SHP77 treated with DMSO at 0.1 percent for 48 hours (cell line): ENCODE results near the gene TNS3.
A peak's percentile ranks its signal among the peaks of the same experiment; 100 is the strongest.

Experiments
- DNase-seq: peaks from one replicate; lab custom pipeline; 2025; lab: John Stamatoyannopoulos, UW

Gene TNS3

DNA sequence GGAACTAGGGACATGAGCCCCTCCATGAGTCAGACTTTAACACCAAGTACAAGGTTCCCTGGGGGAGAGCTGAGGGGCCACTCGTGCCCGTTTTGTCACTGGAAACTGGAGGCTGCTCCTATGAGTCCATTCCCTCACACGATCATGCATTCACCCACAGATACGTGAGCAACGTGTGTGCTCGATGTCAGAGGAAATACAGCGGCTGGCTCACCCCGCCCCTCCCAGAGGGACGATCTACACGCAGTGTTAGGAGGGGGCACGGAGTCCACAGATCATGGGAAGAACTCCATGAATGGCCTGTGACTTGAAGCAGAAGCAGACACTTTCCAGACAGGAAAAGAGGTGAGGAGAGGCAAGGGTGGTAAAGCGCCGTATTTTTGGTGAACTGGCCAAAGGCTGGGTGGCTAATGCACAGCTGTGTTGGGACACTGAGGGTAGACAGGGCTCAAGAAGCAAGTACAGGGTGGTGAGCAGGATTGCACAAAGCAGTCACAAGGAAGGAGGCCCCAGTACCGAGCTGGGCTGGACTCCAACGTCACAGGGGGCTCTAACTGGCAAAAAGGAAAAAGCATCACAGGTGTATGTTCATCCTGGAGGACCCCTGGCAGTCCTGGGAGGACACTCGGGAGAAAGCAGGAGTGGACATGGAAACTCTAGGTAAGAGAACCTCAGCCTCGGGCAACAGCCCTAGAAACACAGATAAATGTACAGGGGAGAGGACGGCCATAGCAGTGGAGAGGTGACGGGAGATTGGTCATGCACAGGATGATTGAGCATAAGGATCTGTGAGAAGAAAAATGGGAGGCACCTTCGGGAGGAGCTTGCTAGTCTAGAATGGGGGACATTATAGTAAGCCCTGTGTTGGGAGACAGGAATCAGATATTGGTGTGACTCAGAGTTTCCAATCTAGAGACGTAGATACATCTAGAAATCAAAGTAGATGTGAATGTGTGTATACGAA is 41.2 kb downstream of the TNS3 start:
- no peak for DNase-seq

DNA sequence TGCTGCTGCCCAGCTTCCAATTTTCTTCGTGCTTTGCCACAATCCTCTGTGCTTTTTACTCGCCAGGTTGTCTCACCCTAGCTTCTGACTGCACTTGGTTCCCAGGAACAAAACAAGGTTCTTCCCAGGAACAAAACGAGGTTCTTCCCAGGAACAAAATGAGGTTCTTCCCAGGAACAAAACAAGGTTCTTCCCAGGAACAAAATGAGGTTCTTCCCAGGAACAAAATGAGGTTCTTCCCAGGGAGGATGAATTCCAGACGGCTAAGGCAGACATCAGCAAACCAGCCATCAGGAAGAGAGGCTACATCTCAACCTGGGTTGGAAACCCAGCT is 41.9 kb downstream of the TNS3 start:
- no peak for DNase-seq

DNA sequence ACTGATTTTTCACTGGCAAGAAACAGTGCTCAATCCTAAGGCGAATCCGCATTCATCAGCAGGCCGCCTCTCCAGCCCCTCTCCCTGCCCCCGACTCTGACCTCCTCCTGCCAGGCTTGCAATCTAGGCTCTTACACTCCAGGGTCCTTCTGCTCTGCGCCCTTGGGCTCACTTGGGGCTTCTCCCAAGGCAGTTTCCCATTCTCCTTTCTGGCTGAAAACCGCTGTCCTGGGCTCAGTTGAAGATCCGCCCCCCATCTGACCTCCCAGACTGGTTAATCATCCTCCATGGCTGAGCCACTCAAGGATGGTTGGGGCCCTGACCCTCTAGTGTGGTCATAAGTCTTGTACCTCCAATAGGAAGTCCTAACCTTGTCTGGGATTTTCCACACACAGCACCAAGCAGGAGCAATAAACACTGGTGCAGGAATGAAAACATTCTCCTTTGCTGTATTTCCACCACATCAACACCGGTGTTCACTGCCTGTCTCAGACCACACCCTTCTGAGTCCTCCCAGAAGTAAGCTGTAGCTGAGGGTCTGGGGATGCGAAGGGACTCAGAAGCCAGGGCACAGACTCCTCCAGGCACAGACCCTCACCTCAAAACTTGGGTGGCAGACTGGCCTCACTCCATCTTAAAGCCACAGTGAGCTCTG is 42.4 kb downstream of the TNS3 start:
- no peak for DNase-seq

DNA sequence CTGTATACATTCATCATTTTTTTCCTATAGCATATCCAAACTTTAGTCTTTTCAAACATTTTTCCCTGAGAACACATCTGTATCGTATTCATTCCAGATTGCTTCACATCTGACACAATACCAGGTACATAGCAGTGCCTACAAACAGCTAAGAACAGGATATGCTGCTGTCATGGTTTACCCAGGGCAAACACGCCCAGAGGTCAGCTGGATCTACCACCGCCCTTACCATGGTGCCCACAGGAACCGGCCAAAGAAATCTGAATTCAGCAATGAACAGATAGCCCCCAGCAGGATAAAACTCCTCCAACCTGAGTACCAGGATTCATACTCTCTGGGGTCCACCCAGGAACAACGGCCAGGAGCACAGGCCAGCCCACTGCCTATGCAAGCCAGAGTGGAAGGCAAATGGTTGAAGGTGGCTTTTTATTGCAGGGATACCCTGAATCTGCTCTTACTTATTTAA is 43.0 kb downstream of the TNS3 start:
- DNase-seq: no peak

DNA sequence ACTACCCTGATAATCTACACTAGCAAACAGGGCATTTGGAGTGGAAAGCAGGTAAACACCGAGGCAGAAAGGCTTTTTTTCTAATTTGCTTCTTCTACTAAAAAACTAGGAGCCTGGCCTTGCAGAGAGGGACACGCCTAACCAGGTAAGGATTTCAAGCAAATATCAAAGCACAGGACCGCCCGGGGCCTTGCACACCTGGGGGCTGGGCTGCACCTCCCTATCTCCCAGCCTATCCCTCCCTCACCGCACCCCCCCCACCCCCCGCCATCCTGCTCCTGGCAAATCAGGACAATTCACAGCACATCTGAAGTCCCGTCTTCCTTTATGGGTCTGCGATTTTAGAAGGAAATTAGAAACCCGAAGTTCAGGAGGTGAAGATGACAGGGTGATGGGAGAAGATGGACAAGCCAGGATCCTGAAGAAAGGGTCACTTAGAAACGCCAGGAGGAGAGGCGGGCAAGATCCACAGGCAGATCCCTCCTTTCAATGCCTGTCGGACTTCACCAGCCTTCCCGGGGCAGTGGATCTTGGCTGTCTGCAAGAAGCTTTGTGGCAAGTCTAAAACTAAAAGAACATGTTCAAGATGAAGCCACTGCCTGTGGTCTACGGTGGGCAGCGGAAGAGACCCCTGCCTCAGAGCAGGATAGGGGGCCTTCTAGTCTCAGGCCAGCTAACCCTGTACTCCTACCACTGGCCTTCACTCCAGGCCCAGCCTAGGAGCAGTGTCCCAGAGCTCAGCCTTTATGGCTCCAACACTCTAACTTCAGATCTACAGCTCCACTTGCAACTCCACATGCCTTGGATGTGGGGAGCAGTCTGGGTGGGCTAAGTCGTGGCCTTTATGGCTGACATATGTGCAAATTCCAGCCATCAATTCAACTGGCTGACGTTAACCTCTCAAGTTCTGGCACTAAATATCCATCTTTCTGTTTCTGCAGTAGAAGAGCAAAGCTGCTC is 43.9 kb downstream of the TNS3 start:
- DNase-seq: no peak

DNA sequence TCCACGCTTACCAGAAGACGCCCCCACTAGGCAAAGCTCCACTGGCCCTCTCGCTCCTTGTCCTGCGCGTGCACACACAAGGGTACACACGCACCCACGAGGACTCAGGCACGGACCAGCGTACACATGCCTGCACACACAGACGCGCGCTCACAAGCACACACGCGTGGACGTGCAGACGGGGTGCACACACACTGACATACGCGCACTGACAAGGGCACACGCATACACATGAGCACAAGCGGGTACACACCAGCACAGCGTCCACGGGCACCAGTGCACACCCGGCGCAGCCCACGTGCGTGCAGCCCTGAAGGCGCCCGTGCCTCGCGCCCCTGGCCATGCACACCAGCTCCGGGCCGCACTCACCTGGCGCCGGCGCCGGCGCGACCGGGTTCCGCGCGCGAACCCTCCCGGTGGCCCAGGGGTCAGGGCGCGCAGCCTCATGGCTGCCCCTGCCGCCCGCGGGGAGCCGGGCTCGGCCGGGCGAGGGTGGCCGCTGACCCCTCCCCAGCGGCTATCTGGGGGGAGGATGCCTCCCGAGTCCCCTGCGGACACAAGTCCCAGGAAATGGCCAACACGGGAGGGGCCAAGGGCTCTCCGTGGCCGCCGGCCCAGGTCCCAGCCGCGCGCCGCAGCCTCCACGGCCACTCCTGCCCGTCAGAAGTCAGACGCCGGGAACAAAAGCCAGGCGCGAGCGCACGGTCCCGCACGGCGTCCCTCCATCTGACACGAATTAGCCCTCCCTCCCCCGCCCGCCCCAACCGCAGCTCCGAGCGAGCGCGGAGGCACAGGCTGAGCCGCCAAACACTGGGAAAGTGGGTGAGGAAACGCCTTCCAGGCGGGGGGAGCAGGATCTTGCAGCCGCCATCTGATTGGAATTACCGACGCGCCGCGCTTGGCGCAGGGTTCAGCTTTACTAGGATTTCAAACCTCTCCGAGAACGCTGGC is 45.0 kb downstream of the TNS3 start:
- no peak for DNase-seq

DNA sequence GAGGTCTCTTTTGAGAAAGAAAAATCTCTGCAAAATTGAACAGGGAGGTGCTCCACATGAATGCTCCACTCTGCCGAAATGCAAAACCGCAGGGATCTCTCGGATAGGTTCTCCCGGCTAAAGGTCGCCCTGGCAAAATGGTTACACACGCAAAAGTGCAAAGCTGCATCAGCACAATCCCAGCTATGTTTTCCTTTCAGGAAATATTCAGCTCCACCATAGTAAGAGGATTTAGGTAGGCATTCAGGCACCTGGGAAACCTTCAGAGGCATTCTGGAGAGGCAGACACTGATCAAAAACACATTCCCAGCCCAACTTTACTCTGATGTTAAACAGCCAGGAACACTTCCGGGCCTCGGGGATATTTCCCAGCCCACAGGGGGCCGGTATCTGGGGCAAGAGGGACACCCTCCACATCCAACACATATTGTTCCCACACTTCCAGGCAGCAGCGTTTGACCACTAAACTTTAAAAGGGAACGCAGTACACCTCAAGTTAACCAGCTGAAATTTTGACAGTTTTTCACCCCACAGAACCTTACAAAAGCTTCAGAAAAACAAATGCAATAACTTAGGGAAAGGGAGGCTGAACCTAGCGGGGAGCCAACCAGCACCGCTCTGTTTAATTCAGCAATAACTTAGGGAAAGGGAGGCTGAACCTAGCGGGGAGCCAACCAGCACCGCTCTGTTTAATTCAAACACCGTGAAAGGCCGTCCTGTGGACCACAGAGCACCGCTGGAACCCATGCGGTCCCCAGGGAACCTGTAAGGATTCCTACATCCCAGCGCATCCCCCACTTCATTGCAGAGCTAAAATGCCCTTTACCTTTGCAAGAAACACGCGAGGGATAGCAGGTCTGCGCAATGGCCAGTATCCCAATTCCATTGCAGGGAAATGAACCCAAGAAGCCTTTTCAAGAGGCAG is 45.9 kb downstream of the TNS3 start:
- no peak for DNase-seq

DNA sequence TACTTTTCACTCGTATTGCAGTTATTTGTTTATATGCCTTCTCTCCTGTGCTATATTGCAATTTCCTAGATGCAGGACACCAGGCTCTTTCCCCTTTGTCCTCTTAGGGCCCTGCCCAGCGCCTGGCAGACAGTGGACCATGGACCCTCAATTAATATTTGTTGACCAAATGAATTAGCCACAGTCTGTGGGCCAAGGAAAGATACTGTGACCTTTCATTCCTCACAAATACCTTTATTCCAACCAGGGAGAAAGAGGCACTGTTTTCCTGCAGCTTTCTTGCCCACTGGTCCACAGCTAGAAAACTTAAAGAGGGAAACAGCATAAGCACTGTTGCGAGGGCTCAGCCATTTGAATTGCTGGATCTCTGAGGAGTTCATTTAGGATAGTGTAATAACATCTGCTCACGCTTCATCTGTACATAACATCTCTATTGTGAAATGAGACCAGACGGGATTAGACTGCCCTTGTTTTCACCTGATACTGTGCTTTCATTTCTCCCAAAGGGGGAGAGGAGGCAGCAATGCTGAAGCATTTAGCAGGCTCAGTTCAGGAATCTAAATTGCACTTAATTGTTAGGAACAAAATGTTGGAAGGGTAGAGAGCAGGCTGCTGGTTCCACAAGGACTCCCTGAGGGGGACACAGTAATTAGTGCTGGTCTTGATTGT is 46.7 kb downstream of the TNS3 start:
- no peak for DNase-seq

DNA sequence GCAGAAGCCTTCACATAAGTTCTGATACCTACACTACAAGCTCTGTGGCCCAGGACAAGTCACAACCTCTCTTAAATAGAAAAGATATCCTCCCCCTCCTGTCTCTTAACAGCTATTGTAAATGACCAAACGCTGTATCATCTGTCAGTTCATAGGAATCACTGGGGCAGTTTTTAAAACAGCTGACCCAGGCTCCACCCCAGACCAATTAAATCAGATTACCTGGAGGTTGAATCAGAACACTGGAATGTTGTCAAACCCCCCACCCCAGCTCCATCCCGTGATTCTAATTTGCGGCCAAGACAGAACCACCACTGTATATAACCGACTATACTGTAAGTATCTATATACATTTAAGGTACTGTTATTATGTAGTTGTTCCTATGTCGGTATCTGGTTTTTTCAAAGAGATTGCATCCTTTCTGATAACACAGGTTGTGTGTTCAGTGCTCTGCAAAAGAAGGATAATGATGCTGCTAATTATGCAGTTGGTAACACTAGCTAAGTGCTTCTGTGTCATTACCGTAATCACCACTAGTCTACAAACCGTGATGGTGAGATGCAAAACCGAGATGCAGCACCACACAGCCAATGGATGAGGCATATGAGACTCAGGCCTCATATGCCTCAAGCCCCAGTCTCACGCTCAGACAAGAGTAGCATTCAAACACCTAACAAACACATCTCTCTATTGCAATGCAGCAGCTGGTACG is 47.4 kb downstream of the TNS3 start:
- no peak for DNase-seq

DNA sequence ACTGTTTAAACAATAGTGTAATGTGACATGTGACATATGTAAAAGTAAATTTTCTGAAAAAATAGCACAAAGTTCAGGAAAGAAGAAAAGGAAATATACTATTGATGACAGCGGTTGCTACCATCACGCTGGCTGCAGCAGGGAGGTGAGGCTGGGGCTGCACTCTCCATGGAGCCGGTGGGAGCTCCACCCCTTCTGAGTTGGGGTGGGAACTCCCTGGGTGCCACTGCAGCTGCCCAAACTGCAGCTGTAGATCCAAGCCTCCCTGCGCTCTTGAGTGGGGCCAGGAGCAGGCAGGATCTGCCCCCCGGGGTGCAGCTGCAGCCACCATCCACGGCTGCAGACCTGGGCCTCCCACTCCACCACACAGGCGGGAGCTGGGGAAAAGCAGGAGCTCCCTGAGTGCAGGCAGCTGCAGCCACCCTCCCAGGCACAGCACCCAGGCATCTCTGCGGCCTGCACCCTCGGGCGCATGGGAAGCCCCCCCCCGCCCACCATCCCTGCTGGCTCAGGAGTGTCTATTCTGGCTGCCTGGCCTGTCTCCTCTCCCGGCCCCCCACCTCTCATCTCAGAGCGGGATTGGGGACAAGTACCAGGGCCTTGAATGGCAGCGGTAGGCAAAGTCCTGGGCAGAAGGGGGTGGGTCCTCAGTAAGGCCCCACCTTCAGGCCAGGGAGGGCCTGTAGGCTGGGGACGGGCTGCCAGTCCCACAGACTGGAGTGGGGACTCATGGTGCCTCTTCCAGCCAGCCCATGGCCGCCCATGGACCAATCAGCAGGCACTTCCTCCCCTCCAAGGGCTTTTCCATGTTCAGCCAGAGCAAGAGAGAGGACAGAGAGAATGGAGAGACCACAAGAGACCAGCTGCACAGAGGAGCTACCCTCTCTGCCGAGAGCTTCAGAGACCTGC is 50.1 kb downstream of the TNS3 start:
- peak; percentile 52 for DNase-seq

DNA sequence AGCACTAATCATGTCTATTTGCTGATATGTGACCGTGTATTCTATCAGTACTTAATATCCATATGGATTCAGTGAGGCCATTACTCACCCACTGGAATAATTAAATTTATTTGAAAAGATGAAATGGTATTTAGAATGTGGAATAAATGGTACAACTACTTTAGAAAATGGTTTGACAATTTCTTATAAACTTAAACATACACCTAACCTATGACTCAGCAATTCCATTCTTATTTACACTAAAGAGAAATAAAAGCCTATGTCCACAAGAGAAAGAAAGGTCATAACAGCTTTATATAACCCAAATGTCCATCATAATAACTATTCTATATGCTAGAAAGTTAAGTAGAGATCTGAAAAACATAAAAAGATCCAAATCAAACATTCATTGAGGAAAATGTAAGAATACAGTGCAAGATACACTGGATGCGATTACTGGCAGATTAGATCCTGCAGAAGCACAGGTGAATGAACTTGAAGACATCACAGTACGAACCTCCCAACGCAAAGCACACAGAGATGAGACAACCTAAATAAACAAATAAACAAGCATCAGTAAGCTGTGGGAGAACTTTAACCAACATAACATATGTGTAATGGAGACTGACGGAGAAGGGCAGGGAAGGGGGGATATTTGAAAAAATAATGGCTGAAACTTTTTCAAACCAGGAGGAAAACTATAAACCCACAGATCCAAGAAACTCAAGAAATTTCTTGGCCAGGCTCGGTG is 51.9 kb downstream of the TNS3 start:
- DNase-seq: no peak

DNA sequence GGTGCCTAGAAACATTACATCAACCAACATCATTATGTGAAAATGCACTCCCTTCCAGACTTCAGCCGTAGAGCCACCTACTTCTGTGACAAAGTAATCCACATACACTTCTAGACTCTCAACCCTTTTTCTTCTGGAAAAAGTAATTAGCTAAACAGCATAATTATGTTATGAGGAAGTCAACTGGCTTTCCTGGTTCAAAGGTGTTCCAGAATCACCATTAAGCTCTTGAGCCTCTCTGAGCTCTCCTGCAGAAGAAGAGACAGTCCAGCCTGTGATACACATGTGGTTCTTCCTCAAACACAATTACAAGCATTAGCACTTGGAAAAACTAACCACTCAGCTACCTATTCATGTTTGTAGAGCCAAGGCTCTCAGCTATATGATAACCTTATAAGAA is 52.5 kb downstream of the TNS3 start:
- DNase-seq: no peak

DNA sequence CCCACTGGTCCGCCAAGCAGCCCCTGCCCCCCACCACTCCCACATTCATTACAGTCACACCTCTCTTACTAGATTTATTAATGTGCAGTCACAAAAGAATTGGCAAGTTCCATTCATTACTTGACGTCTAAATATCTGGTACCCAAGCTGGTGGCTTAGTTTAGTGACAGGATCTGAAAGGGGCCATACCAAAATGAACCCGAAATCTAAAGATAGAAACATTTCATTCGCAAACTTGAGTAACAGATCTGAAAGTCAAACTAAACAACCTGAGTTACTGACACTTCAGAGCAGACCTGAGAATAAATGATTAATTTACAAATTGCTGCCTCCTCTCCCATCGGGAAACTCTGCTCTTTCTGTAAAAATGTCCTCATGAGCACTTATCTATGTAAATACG is 53.4 kb downstream of the TNS3 start:
- DNase-seq: no peak

DNA sequence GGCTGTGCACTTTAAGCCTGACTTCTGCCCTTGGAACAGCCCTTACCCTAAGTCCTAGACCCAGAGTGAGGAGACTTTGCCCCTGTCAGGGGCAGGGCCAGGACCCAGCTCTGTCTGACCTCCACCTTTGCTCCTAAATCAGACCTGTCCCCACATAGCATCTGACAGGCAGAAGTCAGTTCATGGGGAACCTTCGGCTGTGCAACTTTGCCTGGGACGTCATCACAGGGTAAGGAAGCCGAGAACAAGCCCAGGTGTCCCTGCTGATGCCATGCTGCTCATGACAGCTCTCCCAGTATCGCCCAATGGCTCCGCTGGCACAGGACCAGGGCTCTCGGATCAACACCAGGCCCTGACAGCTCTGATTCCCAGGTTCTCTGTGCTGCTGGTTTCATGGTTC is 55.4 kb downstream of the TNS3 start:
- DNase-seq: no peak

DNA sequence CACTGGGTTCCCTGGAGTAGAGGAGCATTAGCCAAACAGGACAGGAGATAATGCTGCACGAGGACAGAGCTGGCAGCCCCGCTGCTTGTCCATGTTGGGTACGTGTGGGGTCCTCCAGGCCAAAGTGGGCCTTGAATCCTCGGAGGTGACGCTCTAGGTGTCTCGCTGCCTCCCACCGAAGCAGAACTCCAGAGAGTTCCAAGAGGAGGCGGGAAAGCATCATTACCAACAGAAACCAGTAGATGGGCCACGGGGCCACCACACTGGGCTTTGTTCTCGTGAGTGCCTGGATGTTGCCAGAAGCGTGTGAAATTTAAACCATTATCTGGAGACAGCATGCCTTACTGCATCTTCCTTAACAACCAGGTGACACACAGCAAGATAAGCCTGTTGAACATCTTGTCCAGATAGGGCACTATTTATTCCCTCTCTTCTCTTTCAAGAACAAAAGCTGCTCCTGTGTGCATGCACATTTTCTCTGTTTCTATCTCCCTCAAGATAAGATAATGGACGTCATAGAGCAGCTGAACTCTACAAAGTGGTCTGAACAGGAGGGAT is 56.8 kb downstream of the TNS3 start:
- DNase-seq: no peak

DNA sequence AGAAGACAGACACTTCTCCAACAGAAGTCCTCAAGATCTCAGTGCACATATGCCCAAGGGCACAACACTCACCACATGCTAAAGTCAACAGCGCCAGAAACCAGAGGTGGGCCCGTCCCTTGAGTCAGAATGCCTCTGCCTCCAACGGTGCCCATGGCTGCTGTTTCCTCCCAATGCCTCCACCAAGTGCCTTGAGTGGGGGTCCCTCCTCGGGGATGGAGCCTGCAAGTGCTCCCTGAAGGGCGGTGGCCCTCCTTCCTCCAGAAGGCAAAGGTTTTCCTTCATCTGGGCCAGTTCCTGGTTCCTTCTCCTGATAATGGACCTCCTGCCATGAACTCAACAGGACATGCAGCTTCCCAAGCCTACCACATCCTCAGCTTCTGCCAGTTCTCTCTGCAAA is 58.5 kb downstream of the TNS3 start:
- no peak for DNase-seq
